GM12891 (cell line): ENCODE results near the gene GPATCH8.

Source experiments
- PAX5 ChIP-seq: IDR thresholded peaks from 2 replicates; pipeline ENCODE4 v1.6.1; 2011; ENCODE audit warnings: low read length, moderate library complexity, mild to moderate bottlenecking; ENCODE audit not compliant: insufficient read depth, severe bottlenecking
- POLR2A ChIP-seq: IDR thresholded peaks from 2 replicates; pipeline ENCODE4 v1.6.1; 2011; ENCODE audit warnings: low read depth, low read length, control low read depth
- POLR2AphosphoS5 ChIP-seq: IDR thresholded peaks from 2 replicates; pipeline ENCODE4 v1.6.1; 2011; ENCODE audit warnings: low read depth, low read length, control low read depth
- POU2F2 ChIP-seq: IDR thresholded peaks from 2 replicates; pipeline ENCODE4 v1.6.1; 2011; ENCODE audit warnings: low read depth, mild to moderate bottlenecking, control low read depth, low read length, moderate library complexity
- SPI1 ChIP-seq: IDR thresholded peaks from 2 replicates; pipeline ENCODE4 v1.6.1; 2011; ENCODE audit warnings: low read depth, low read length, control low read depth
- TAF1 ChIP-seq: IDR thresholded peaks from 2 replicates; pipeline ENCODE4 v1.6.1; 2011; ENCODE audit warnings: low read depth, low read length, control low read depth

- no peak for TF ChIP-seq POLR2AphosphoS5
- TF ChIP-seq POLR2A = no peak
- TF ChIP-seq TAF1 = no peak
- TF ChIP-seq PAX5 = no peak
- TF ChIP-seq SPI1 = no peak
- TF ChIP-seq POU2F2 = peak; percentile 15; the same call in 1 of the 2 replicates
Observed at GRCh38 chr17:44536090-44536953, 33.1 kb upstream of the GPATCH8 start.
